ENCODE data around the gene ZFP62.
"Not testable (repeated sequence)": the region's sequence is repeated elsewhere in the genome, so short reads cannot be mapped to it uniquely, and the experiment has no call there.

The ZFP62 gene

DNA sequence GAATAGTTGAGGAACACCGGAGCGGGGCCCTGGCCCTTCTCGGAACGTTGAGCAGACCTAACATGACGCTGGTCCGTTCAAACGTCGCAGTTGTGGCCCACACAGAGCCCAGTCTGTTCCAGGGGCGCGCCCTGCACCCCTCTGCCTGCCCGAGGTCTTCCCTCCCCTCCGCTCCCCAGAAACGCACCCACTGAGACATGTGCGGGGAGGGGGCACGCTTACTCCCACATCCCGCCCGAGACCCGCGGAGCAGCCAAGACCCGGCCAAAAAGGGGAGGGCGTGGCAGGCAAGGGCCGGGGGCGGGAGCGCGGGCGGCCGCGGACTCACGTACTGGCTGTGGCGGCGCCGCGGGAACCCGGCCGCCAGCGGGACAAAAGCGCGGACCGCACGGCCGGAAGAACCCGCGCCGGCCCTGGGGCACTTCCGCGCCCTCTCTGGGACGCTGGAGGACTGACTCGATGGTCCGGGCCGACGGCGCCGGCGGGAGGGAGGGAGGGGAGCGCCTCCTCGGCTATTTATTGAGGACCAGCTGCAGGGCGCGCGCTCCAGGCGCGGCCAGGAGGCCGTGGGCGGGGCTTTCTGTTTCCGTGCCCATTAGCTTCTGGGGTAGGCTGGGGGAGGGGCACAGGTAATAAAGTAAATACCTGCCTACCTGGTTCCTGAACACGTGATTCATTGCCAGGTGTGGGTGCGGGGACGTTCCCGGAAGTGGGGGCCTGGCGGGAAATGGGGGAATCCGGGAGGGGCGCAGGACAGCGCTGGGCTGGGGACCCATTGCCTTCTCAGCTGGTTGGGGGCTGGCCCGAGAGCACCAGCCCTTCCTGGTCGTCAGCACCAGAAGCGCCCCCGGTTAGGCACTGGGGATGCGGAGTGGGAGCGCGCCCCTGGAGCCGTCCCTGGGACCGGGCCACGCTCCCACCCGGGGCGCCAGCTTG lies at the start of gene ZFP62:
Gene ZFP62, minus strand, starts transcription at position 390 of the 936 bp plus-strand sequence. Its CDS starts 57 bp downstream, at position 333.
- DNase-seq: peak; percentile 89

GRCh38 chr5:180910735-180911134 lies 49.7 kb upstream of the ZFP62 start:
- DNase-seq: no peak

DNA sequence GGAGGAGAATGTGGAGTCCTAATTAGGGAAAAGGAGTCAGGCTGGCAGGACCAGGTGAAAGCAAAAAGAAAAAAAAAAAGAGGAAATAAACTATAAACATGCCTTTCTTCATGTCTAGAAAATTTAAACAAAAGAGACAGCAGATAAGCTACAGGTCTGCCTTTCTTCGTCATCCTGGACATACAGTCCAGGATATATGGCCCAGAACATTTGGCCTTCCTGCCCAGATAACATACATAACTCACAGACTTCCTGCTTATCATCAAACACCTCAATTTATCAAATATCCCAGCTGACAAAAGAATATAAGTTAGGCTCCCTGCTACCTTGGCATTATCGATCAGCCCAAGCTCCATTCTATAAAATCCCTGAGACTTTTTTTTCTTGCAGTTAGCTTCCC lies 49.1 kb upstream of the ZFP62 start:
- DNase-seq: no peak

- no peak for DNase-seq
Measured at GRCh38 chr5:180909782-180910181, 48.7 kb upstream of the ZFP62 start.

DNA sequence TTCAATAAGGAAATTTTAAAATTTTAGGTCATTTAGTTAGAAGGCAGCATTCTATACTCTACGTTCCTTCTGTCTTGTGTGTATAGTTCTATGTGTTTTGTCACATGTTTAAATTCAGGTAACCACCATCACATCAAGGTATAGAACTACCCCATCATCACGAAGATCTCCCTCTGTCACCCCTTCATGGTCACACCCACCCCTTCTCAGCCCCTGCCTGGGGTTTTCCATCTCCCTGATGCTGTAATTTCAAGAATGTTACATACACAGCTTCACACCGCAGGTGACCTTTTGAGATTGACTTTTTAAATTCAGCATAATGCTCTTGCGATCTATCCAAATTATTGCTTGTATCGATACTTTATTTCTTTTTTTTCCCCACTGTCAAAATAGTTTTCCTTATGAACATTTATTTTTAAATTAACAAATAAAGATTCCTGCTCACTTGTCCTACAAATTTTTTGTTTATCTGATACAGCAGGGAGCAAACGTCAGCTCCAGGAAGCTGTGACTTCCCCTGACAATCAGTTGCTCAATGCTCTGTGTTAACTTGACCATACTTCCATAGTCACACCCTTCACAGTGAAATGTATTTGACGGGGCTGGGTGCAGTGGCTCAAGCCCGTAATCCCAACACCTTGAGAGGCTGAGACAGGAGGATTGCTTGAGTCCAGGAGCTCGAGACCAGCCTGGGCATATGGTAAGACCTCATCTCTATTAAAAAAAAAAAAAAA lies 48.1 kb upstream of the ZFP62 start:
- no peak for DNase-seq

GRCh38 chr5:180908400-180908799 lies 47.3 kb upstream of the ZFP62 start:
- DNase-seq: no peak

DNA sequence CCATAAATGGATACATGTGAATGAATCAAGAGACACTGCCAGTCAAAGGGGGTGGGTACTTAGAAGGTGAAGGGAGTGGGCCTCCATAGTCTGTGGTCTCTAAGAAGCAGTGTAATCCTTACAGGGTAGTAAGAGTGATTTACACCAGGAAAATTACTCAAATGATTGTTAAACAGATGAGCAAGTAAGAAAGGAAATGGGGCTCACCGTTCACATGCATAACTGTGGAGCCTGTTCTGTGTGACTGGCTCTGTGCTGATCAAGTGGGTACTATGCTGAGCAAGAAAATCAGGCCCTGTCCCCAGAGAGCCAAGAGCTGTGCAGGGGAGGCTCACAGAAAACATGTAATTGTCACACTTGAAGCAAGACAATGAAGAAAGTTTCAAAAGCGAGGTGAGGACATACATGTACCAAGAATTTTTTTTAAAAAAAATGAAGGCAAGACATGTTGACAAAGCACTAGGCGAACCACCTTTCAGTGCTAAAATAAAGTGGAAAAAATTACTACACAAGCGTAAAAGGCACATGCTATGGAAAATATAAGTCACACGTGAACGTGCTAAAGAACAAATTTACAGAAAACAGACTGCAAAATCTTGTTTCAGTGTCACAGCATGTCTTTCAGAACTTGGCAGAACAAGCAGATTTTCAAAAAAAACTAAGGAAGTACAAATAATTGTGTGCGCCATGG lies 40.4 kb upstream of the ZFP62 start:
- DNase-seq: no peak

DNA sequence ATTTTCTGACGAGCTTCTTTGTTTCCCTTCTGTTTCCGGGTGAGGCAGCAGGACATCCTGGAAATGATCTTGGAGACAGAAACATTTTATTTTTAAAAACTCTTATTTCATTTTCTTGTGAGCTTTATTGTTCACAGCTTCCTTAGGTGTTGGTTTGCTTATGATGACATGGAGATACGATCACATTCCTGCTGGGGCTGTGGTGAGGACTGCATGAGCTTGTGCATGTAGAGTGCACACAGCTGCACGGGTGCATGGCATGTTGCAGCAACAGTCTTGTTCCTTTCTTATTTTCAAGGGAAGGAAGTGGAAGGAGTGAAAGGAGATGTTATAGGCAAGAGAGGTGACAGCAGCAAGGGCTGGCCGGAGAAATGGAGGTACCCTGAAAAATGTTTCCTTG lies 39.1 kb upstream of the ZFP62 start:
- no peak for DNase-seq

- no peak for DNase-seq
Measured at GRCh38 chr5:180898621-180899246, 37.7 kb upstream of the ZFP62 start, which contains the start of gene BTNL8. Gene BTNL8, plus strand, starts transcription at chr5:180899159. Its CDS starts 152 bp downstream, at chr5:180899311.

GRCh38 chr5:180895330-180895729 lies 34.3 kb upstream of the ZFP62 start:
- DNase-seq: not testable (repeated sequence)

DNA sequence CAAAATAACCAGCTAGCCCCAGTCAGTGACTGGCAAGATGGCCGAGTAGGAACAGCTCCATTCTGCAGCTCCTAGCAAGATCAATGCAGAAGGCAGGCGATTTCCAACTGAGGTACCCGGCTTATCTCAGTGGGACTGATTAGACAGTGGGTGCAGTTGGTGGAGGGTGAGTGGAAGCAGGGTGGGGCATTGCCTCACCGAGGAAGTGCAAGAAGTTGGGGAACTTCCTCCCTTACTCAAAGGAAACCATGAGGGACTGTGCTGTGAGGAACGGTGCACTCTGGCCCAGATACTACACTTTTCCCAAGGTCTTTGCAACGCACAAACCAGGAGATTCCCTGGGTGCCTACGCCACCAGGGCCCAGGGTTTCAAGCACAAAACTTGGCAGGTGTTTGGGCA lies 28.3 kb upstream of the ZFP62 start:
- DNase-seq: no peak

GRCh38 chr5:180885845-180886529 lies 24.9 kb upstream of the ZFP62 start:
- DNase-seq: not testable (repeated sequence)

GRCh38 chr5:180875860-180876426 lies 14.9 kb upstream of the ZFP62 start:
- no peak for DNase-seq

DNA sequence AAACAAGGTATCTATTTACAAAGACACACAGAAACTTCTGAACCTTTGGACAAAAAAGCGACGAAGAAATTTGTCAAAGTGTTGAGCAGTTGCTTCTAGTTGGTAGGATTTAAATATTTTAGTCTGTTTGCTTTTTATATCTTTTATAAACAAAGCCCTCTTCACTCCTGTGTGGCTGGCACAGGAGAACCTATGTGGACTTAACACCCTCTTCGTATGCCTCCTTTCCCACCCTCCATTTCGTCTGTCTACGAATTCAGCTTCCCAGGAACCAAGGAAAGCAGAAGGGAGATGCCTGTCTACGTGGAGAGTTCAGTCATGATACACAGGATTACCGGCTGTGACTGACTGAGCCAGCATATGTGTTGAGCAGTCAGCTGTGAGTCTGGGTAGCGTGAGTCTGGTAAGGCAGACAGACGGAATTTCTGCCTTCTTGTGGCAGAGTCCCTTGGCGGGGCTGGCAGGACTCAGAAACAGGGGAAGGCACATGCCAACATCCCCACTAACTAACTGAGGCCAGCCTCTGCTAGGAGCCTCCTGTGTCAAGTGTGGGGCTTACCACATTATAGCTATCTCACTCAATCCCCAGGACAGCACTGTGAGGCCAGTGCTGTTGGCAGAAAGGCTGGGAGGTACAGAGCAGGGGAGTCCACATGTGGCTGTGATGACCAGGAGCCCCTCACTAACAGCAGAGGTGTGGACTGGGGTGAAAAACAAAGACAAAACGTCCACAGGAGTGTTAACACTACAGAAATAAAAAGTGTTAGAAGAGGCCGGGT lies 13.9 kb upstream of the ZFP62 start:
- DNase-seq: no peak

GRCh38 chr5:180873615-180874520 lies 12.8 kb upstream of the ZFP62 start:
- DNase-seq: peak; percentile 24

DNA sequence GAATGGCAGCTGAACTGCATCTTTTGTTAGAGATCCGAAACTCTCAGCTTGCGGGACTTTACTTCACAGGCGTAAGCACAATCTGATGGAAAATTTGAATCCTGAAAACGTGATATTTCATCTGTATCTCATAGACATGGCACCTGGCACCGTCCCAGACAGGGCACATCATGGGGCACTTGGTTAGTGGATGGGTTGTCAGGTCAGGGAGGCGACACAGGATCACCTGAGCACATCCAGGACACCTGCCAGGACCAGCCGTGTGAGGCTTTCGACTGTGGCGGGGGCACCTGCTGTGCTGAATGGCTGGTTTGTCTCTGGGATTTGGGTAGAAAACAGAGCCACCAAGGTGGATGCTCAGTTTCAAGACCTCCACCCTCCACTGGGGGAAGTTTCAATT lies 11.3 kb upstream of the ZFP62 start:
- DNase-seq: no peak

DNA sequence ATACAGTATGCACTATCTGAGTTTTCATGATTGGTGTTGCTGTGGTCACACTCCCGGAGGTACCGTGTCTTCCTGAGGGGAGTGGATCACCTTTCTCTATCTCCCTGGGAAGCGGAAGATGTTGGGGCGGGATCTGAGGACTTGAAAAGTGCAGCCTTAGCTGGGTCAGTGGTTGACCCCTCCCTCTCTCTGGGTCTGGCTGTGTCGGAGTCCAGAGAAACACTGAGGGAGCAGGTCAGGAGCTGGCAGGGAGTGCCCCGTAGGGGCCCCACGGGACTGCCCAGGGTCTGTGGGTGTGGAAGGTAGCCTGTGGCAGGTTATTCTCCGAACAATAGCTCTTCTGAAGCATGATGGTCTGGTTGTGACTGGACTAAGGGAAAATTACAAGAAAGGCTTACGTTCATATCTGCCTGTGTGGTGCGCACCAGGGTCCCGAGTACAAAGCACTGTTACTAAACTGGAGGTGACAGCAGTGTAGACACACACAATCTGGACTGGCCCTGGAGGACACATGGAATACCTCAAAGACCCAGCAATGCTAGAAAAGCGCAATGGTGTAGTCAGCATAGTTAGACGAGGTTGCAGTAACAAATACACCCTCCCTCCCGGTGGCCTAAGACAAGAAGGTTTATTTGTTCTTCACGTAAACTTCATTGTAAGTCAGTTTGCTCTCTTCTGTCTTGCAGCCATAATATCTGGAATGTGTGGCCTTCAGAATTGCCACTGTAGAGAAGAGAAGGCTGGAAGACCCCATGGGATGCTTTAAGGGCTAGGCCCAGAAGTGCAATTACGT lies 9.4 kb upstream of the ZFP62 start:
- no peak for DNase-seq

- no peak for DNase-seq
Measured at GRCh38 chr5:180869587-180869986, 8.5 kb upstream of the ZFP62 start.

GRCh38 chr5:180868960-180869359 lies 7.9 kb upstream of the ZFP62 start:
- DNase-seq: peak; percentile 62

Measured in activated naive CD4-positive, alpha-beta T cell treated with Interleukin-2 at 50 U/mL for 16 hours (primary cell).